PC-3 (cell line): ENCODE data around the gene CACNA1D. TPM values are rescaled to one million over a fixed set of nuclear protein-coding genes. Genes with fewer than 3 reads are reported as not detected.

ENCODE experiments used
- ATAC-seq: fragments of 200-7000 bp; cut with Tn5 transposase; 2 replicates; pipeline ENCODE4 v1.9.1; 2020; ENCODE audit warnings: mild to moderate bottlenecking, moderate library complexity
- BruUV-seq: library from RNA; stranded (reverse); fragments of 400-500 nt; replicated peaks from 2 replicates; lab custom pipeline; 2021; lab: Mats Ljungman, UMichigan
- CTCF ChIA-PET: fragments of 300-600 bp; sonication (Branson Sonifier 250); formaldehyde crosslinking; loops from one replicate; lab custom pipeline; 2022; ENCODE audit warnings: antibody characterized with exemption; lab: Charles Lee
- POLR2A ChIA-PET: fragments of 300-600 bp; sonication (Branson Sonifier 250); formaldehyde crosslinking; loops from one replicate; lab custom pipeline; 2022; ENCODE audit warnings: antibody characterized with exemption; ENCODE audit not compliant: unreplicated experiment; lab: Charles Lee
- DNase-seq: peaks from one replicate; pipeline ENCODE4 v3.0.0-alpha.2; 2015
- H2AFZ ChIP-seq: fragments of 300-600 bp; sonication (generic); 2 replicates; pipeline ENCODE4 v1.6.0; 2016; ENCODE audit warnings: antibody characterized with exemption, low read length
- H3F3A ChIP-seq: fragments of 300-600 bp; sonication (generic); one replicate; pipeline ENCODE4 v1.6.0; 2017; ENCODE audit warnings: antibody characterized with exemption, low read length, control low read depth, mild to moderate bottlenecking; ENCODE audit not compliant: unreplicated experiment
- H3K27ac ChIP-seq: fragments of 300-600 bp; sonication (generic); 2 replicates; pipeline ENCODE4 v1.5.1; 2016; ENCODE audit warnings: mild to moderate bottlenecking, low read length
- H3K27me3 ChIP-seq: fragments of 300-600 bp; sonication (generic); 2 replicates; pipeline ENCODE4 v1.6.1; 2016; ENCODE audit warnings: low read length, mixed read lengths
- H3K36me3 ChIP-seq: fragments of 300-600 bp; sonication (generic); 2 replicates; pipeline ENCODE4 v1.6.1; 2016; ENCODE audit warnings: low read depth, mixed run types, low read length, mixed read lengths
- H3K4me1 ChIP-seq: fragments of 300-600 bp; sonication (generic); 2 replicates; pipeline ENCODE4 v1.5.1; 2016; ENCODE audit warnings: low read length; ENCODE audit not compliant: insufficient read depth
- H3K4me2 ChIP-seq: fragments of 300-600 bp; sonication (generic); 2 replicates; pipeline ENCODE4 v1.6.0; 2016; ENCODE audit warnings: low read length
- H3K4me3 ChIP-seq: fragments of 300-600 bp; sonication (generic); 2 replicates; pipeline ENCODE4 v1.5.1; 2016; ENCODE audit warnings: mild to moderate bottlenecking, low read length, mixed read lengths
- H3K79me2 ChIP-seq: fragments of 300-600 bp; sonication (generic); 2 replicates; pipeline ENCODE4 v1.6.1; 2017; ENCODE audit warnings: low read length, mixed read lengths
- H3K9ac ChIP-seq: fragments of 300-600 bp; sonication (generic); 2 replicates; pipeline ENCODE4 v1.6.0; 2016; ENCODE audit warnings: mild to moderate bottlenecking, low read length
- H3K9me2 ChIP-seq: fragments of 300-600 bp; sonication (generic); replicated peaks from 2 replicates; pipeline ENCODE4 v1.6.1; 2016; ENCODE audit warnings: mixed run types, low read length, mixed read lengths
- H3K9me3 ChIP-seq: fragments of 300-600 bp; sonication (generic); 2 replicates; pipeline ENCODE4 v1.6.1; 2016; ENCODE audit warnings: low read length, mixed read lengths
- H4K20me1 ChIP-seq: fragments of 300-600 bp; sonication (generic); 2 replicates; pipeline ENCODE4 v1.6.1; 2016; ENCODE audit warnings: low read length, mixed read lengths
- EZH2 ChIP-seq: fragments of 300-600 bp; sonication (generic); IDR thresholded peaks from one replicate; pipeline ENCODE4 v1.6.1; 2017; ENCODE audit warnings: antibody characterized with exemption, mild to moderate bottlenecking, low read length; ENCODE audit not compliant: unreplicated experiment
- EZH2phosphoT487 ChIP-seq: fragments of 300-600 bp; sonication (generic); IDR thresholded peaks from 2 replicates; pipeline ENCODE4 v1.6.1; 2018; ENCODE audit warnings: mild to moderate bottlenecking, antibody characterized with exemption, low read length, borderline replicate concordance
- intact Hi-C: fragments of 100-400 bp; cut with micrococcal nuclease; formaldehyde crosslinking; loops from 2 replicates; pipeline ENCODE4 v1.9.0; 2023
- total RNA-seq: library from RNA; depleted of rRNA; stranded (reverse); fragments of >200 nt; gene quantifications from 2 replicates; pipeline ENCODE4 v1.2.3, GENCODE V29; 2014
- TF ChIP-seq, protein P1 (sequence below): fragments of 300-600 bp; sonication (generic); conservative IDR thresholded peaks from 2 replicates; pipeline ENCODE4 v1.5.1; 2017; ENCODE audit warnings: antibody characterized with exemption, low read depth, mild to moderate bottlenecking, low read length

The CACNA1D gene
- total RNA-seq, 1 experiment from 2014 or later: not detected

GRCh38 chr3:53613125-53613524 is 118.7 kb downstream of the CACNA1D start:
- BruUV-seq: no TSS peak
- no peaks in the 10 kb centered on the region for H3K9me2 ChIP-seq
- H3K36me3 ChIP-seq: no peaks in the 10 kb centered on the region
- H2AFZ ChIP-seq: no peak overlapping the region
- intact Hi-C loops: no loop called here
- H3K27ac ChIP-seq: no peak overlapping the region
- no peak overlapping the region for H3K4me3 ChIP-seq
- no peaks in the 10 kb centered on the region for H3K4me1 ChIP-seq
- H4K20me1 ChIP-seq: no peaks in the 10 kb centered on the region
- ATAC-seq (no peak), DNase-seq (no peak)
- H3K9ac ChIP-seq: no peak overlapping the region
- ChIA-PET POLR2A (no interaction called here), CTCF (no interaction called here)
- no peak overlapping the region for H3K4me2 ChIP-seq
- H3K27me3 ChIP-seq: peaks cover 81% of the 10 kb centered on the region
- TF ChIP-seq, protein P1, sequence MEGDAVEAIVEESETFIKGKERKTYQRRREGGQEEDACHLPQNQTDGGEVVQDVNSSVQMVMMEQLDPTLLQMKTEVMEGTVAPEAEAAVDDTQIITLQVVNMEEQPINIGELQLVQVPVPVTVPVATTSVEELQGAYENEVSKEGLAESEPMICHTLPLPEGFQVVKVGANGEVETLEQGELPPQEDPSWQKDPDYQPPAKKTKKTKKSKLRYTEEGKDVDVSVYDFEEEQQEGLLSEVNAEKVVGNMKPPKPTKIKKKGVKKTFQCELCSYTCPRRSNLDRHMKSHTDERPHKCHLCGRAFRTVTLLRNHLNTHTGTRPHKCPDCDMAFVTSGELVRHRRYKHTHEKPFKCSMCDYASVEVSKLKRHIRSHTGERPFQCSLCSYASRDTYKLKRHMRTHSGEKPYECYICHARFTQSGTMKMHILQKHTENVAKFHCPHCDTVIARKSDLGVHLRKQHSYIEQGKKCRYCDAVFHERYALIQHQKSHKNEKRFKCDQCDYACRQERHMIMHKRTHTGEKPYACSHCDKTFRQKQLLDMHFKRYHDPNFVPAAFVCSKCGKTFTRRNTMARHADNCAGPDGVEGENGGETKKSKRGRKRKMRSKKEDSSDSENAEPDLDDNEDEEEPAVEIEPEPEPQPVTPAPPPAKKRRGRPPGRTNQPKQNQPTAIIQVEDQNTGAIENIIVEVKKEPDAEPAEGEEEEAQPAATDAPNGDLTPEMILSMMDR: no peak
- TF ChIP-seq EZH2phosphoT487 (no peak), EZH2 (no peak)
- H3K9me3 ChIP-seq: no peaks in the 10 kb centered on the region
- H3K79me2 ChIP-seq: no peaks in the 10 kb centered on the region
- H3F3A ChIP-seq: no peaks in the 10 kb centered on the region

DNA sequence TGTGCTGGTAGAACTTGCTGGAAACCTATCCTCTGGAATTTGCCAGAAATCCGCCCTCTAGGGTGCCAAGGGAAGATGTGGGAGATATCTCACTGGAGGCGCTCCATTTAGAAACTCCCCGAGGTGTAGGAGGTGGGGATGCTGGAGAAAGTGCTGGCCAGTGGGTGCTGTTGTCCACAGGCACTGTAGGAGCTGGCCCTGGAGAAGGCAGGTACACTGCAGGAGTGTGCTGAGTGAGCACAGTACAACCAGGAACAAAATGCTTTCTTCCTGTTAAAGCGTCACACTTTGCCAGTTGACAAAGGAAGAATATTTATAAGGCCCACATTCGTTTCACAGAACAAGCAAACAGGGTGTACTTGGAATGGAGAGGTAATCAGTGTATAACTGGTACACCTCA is 119.9 kb downstream of the CACNA1D start:
- no peak for ATAC-seq
- Histone ChIP-seq H3K79me2 (no peaks in the 10 kb centered on the region), H3K4me3 (no peak overlapping the region), H3K9me3 (no peaks in the 10 kb centered on the region), H3K9ac (no peak overlapping the region), H2AFZ (no peak overlapping the region), H3F3A (no peaks in the 10 kb centered on the region), H3K9me2 (no peaks in the 10 kb centered on the region), H3K4me1 (no peaks in the 10 kb centered on the region), H3K27me3 (peaks cover 85% of the 10 kb centered on the region), H3K36me3 (no peaks in the 10 kb centered on the region), H4K20me1 (no peaks in the 10 kb centered on the region), H3K4me2 (no peak overlapping the region), H3K27ac (no peak overlapping the region)
- ChIA-PET CTCF (no interaction called here), POLR2A (no interaction called here)
- DNase-seq: no peak
- intact Hi-C loops: no loop called here
- no TSS peak for BruUV-seq
- TF ChIP-seq, protein P1: no peak
- TF ChIP-seq EZH2phosphoT487 (no peak), EZH2 (no peak)

DNA sequence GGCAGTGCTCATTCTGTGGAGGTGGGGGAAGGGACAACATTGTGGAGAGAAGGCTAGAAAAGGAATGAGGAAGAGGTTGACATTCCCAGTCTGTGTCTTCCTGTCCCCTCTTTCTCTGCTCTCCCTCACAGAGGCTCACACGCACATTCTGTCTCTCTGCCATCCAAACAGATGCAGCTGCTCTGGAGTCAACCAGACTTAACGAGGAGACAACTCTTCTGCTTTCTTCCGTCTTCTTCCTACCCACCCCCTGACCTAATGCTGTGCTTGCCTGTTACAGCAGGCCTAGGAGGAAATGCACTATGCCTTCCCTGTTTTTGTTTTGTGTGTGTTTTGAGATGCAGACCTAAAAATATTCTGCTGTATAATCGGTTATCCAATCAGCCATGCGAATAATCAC is 121.9 kb downstream of the CACNA1D start:
- Histone ChIP-seq H3F3A (no peaks in the 10 kb centered on the region), H3K4me1 (no peaks in the 10 kb centered on the region), H3K79me2 (no peaks in the 10 kb centered on the region), H3K9me3 (no peaks in the 10 kb centered on the region), H2AFZ (no peak overlapping the region), H4K20me1 (no peaks in the 10 kb centered on the region), H3K4me2 (no peak overlapping the region), H3K9me2 (no peaks in the 10 kb centered on the region), H3K4me3 (no peak overlapping the region), H3K27ac (no peak overlapping the region), H3K27me3 (peaks cover 89% of the 10 kb centered on the region), H3K36me3 (no peaks in the 10 kb centered on the region), H3K9ac (no peak overlapping the region)
- TF ChIP-seq EZH2phosphoT487: no peak
- TF ChIP-seq, protein P1: no peak
- no peak for TF ChIP-seq EZH2
- POLR2A ChIA-PET: no interaction called here
- ATAC-seq: no peak
- DNase-seq: no peak
- BruUV-seq: no TSS peak
- intact Hi-C loops: no loop called here
- CTCF ChIA-PET: no interaction called here
